Mammary epithelial cell (primary cell): Measurements from ENCODE around the gene PDPR.
"Not testable (repeated sequence)": the region's sequence is repeated elsewhere in the genome, so short reads cannot be mapped to it uniquely, and the experiment has no call there.

Source experiments
- CTCF ChIP-seq, 2 donors: IDR thresholded peaks in 1 of 2; conservative IDR thresholded peaks in 1 of 2; 2 replicates each; pipeline ENCODE4 v1.5.1; 2011 to 2012; ENCODE audit warnings: inconsistent platforms in 2 of 2, low read length in 2 of 2, mild to moderate bottlenecking in 2 of 2, control low read depth in 1 of 2, low read depth in 1 of 2; ENCODE audit not compliant: insufficient read depth in 1 of 2; ENCODE audit errors: extremely low read depth in 1 of 2
- EZH2 ChIP-seq: IDR thresholded peaks from 2 replicates; pipeline ENCODE4 v1.6.1; 2012; ENCODE audit warnings: low read length, inconsistent platforms, borderline replicate concordance

- TF ChIP-seq CTCF (conservative IDR thresholded peaks at IDR 0.05 in 1 of 2, IDR thresholded peaks at IDR 0.05 in 1 of 2; ENCODE audit: extremely low read depth in 1 of 2, insufficient read depth in 1 of 2, low read depth in 1 of 2, low read length in 2 of 2); EZH2: not testable (repeated sequence)
Measured at GRCh38 chr16:70091104-70091503, 23.0 kb upstream of the PDPR start.
